HUES48 (cell line): ENCODE data around the gene B4GALT1.

Experiments used
- H3K27ac ChIP-seq: one replicate; pipeline ENCODE4 v1.7.0; 2013; ENCODE audit warnings: low read depth, low read length, inconsistent platforms
- H3K27me3 ChIP-seq: 2 replicates; pipeline ENCODE4 v1.6.1; 2013; ENCODE audit warnings: mild to moderate bottlenecking, low read length; ENCODE audit not compliant: control insufficient read depth, insufficient read depth
- H3K36me3 ChIP-seq: 2 replicates; pipeline ENCODE4 v1.6.1; 2013; ENCODE audit warnings: low read length; ENCODE audit not compliant: control insufficient read depth, insufficient read depth
- H3K4me1 ChIP-seq: 2 replicates; pipeline ENCODE4 v1.6.1; 2013; ENCODE audit warnings: mild to moderate bottlenecking, low read length; ENCODE audit not compliant: control insufficient read depth, insufficient read depth
- H3K4me3 ChIP-seq: 2 replicates; pipeline ENCODE4 v1.5.1; 2013; ENCODE audit warnings: mild to moderate bottlenecking, low read depth, low read length
- H3K9ac ChIP-seq: 2 replicates; pipeline ENCODE4 v1.6.1; 2013; ENCODE audit warnings: mild to moderate bottlenecking, low read depth, low read length, moderate library complexity
- H3K9me3 ChIP-seq: 2 replicates; pipeline ENCODE4 v1.6.1; 2013; ENCODE audit warnings: low read length; ENCODE audit not compliant: control insufficient read depth, insufficient read depth

Gene B4GALT1

GRCh38 chr9:33127881-33128280 lies 39.3 kb downstream of the B4GALT1 start:
- Histone ChIP-seq H3K9ac (no peak overlapping the region), H3K27me3 (no peaks in the 10 kb centered on the region), H3K9me3 (no peaks in the 10 kb centered on the region), H3K4me1 (peaks cover 5% of the 10 kb centered on the region; the same call in 1 of the 2 replicates), H3K36me3 (0 out of 2 replicates have a peak, but pooled peaks cover 2% of the 10 kb centered on the region), H3K27ac (no peak overlapping the region), H3K4me3 (no peak overlapping the region)

- Histone ChIP-seq H3K4me1 (peaks cover 5% of the 10 kb centered on the region; the same call in 1 of the 2 replicates), H3K27ac (no peak overlapping the region), H3K27me3 (no peaks in the 10 kb centered on the region), H3K9me3 (no peaks in the 10 kb centered on the region), H3K9ac (no peak overlapping the region), H3K4me3 (no peak overlapping the region), H3K36me3 (0 out of 2 replicates have a peak, but pooled peaks cover 2% of the 10 kb centered on the region)
These were observed 41.0 kb downstream of the B4GALT1 start for GRCh38 chr9:33125871-33126823.

GRCh38 chr9:33125461-33125860 lies 41.7 kb downstream of the B4GALT1 start:
- no peak overlapping the region for H3K9ac ChIP-seq
- no peak overlapping the region for H3K27ac ChIP-seq

GRCh38 chr9:33124751-33125381 lies 42.3 kb downstream of the B4GALT1 start:
- no peaks in the 10 kb centered on the region for H3K9me3 ChIP-seq
- no peaks in the 10 kb centered on the region for H3K27me3 ChIP-seq
- no peak overlapping the region for H3K27ac ChIP-seq
- H3K4me1 ChIP-seq: peaks cover 5% of the 10 kb centered on the region; the same call in 1 of the 2 replicates
- H3K36me3 ChIP-seq: 0 out of 2 replicates have a peak, but pooled peaks cover 2% of the 10 kb centered on the region
- H3K4me3 ChIP-seq: no peak overlapping the region
- H3K9ac ChIP-seq: no peak overlapping the region

More at GRCh38 chr9:33125461-33125860, 41.7 kb downstream of the B4GALT1 start:
- peaks cover 5% of the 10 kb centered on the region; the same call in 1 of the 2 replicates for H3K4me1 ChIP-seq
- H3K36me3 ChIP-seq: 0 out of 2 replicates have a peak, but pooled peaks cover 2% of the 10 kb centered on the region
- H3K27me3 ChIP-seq: no peaks in the 10 kb centered on the region
- H3K9me3 ChIP-seq: no peaks in the 10 kb centered on the region
- no peak overlapping the region for H3K4me3 ChIP-seq

GRCh38 chr9:33124046-33124445 lies 43.1 kb downstream of the B4GALT1 start:
- Histone ChIP-seq H3K36me3 (0 out of 2 replicates have a peak, but pooled peaks cover 2% of the 10 kb centered on the region), H3K27ac (no peak overlapping the region)

GRCh38 chr9:33123407-33124031 lies 43.6 kb downstream of the B4GALT1 start:
- Histone ChIP-seq H3K9ac (no peak overlapping the region), H3K4me1 (peaks cover 5% of the 10 kb centered on the region; the same call in 1 of the 2 replicates), H3K36me3 (no peaks in the 10 kb centered on the region), H3K27me3 (no peaks in the 10 kb centered on the region), H3K9me3 (no peaks in the 10 kb centered on the region), H3K27ac (no peak overlapping the region), H3K4me3 (no peak overlapping the region)

More at GRCh38 chr9:33124046-33124445, 43.1 kb downstream of the B4GALT1 start:
- no peak overlapping the region for H3K4me3 ChIP-seq
- H3K27me3 ChIP-seq: no peaks in the 10 kb centered on the region
- H3K9me3 ChIP-seq: no peaks in the 10 kb centered on the region
- no peak overlapping the region for H3K9ac ChIP-seq
- peaks cover 5% of the 10 kb centered on the region; the same call in 1 of the 2 replicates for H3K4me1 ChIP-seq

- Histone ChIP-seq H3K27me3 (no peaks in the 10 kb centered on the region), H3K9me3 (no peaks in the 10 kb centered on the region), H3K4me1 (no peaks in the 10 kb centered on the region), H3K4me3 (no peak overlapping the region), H3K9ac (no peak overlapping the region), H3K36me3 (no peaks in the 10 kb centered on the region), H3K27ac (no peak overlapping the region)
These were observed 46.5 kb downstream of the B4GALT1 start for GRCh38 chr9:33120620-33121019.

- Histone ChIP-seq H3K9me3 (no peaks in the 10 kb centered on the region), H3K36me3 (peaks cover 5% of the 10 kb centered on the region; the same call in 1 of the 2 replicates), H3K27ac (no peak overlapping the region), H3K4me3 (no peak overlapping the region), H3K4me1 (no peaks in the 10 kb centered on the region), H3K27me3 (no peaks in the 10 kb centered on the region), H3K9ac (no peak overlapping the region)
These were observed 49.3 kb downstream of the B4GALT1 start for GRCh38 chr9:33117796-33118195.

GRCh38 chr9:33117306-33117705 lies 49.8 kb downstream of the B4GALT1 start:
- Histone ChIP-seq H3K9ac (no peak overlapping the region), H3K9me3 (no peaks in the 10 kb centered on the region), H3K27ac (no peak overlapping the region), H3K36me3 (peaks cover 5% of the 10 kb centered on the region; the same call in 1 of the 2 replicates), H3K27me3 (no peaks in the 10 kb centered on the region), H3K4me1 (0 out of 2 replicates have a peak, but pooled peaks cover 3% of the 10 kb centered on the region), H3K4me3 (no peak overlapping the region)

GRCh38 chr9:33116860-33117259 lies 50.3 kb downstream of the B4GALT1 start:
- Histone ChIP-seq H3K9me3 (no peaks in the 10 kb centered on the region), H3K27ac (no peak overlapping the region), H3K4me1 (peaks cover 7% of the 10 kb centered on the region), H3K4me3 (no peak overlapping the region), H3K9ac (no peak overlapping the region), H3K27me3 (no peaks in the 10 kb centered on the region), H3K36me3 (peaks cover 5% of the 10 kb centered on the region; the same call in 1 of the 2 replicates)
